Bone marrow (tissue), 2 donors: ENCODE data around the gene ZNF33B.
A peak's percentile ranks its signal among the peaks of the same experiment; 100 is the strongest.
"Not testable (repeated sequence)": the region's sequence is repeated elsewhere in the genome, so short reads cannot be mapped to it uniquely, and the experiment has no call there.

Source experiments
- DNase-seq, 2 donors: peaks; one replicate each; lab custom pipeline; 2025; lab: John Stamatoyannopoulos, UW

Gene ZNF33B

GRCh38 chr10:42615419-42615818 is 23.0 kb downstream of the ZNF33B start:
- DNase-seq: no peak

DNA sequence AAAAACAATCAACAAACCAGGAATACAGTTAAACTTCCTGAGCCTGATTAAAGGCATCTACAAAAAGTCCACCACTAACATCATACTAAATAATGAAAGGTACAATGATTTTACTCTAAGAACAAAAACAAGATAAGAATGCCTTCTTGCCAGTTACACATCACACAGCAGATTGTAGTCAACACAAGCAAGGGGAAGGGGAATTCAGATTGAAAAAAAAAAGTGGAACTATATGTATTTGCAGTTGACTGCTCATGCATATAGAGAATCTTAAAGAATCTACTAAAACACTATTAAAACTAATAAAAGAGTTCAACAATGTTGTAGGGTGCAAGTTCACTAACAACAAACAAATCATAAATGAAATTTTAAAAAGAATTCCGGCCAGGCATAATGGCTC is 28.5 kb downstream of the ZNF33B start:
- no peak for DNase-seq

GRCh38 chr10:42598249-42598873 is 40.0 kb downstream of the ZNF33B start:
- no peak for DNase-seq

GRCh38 chr10:42596196-42596595 is 42.2 kb downstream of the ZNF33B start:
- DNase-seq: no peak

DNA sequence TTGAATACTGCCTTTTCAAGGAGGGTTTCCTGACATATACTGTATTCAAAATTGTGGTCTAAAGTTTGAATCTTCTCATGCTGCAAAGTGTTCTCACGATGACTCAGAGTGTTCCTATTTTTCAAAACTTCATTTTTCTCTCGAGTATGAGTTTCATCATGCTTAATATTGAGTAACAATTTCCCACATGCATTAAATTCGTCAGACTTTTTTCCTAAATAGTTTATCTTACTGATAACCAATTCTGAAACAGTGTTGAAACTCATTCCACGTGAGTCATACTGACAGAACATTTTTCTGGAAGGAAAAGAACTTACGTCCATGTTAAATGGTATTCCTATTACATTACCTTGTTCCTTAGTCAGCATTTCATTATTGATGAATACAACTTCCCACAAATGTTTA is 44.1 kb downstream of the ZNF33B start:
- no peak for DNase-seq

GRCh38 chr10:42593284-42593683 is 45.1 kb downstream of the ZNF33B start:
- DNase-seq: no peak

- DNase-seq: no peak
These were observed 54.5 kb downstream of the ZNF33B start for GRCh38 chr10:42583828-42584227.

DNA sequence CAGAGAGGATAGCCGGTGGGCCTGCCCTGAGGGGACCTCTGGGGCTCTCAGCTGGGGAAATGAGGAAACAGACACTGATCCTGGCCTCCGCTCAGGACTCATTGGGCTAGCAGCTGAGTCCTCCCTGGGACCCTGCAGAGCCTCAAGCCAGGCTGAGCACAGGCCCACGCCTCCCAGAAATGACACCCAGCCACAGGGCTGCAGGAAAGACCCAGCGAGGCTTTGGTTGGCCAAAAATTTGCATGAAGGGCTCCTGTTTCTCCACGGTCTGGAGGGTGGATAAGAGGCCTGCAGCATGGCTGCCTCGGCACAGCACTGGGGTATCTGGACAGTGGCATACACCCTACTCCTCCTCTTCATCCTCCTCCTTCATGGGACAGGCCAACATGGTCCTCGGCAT is 60.4 kb downstream of the ZNF33B start:
- DNase-seq: no peak

GRCh38 chr10:42576338-42576737 is 62.0 kb downstream of the ZNF33B start:
- no peak for DNase-seq

DNA sequence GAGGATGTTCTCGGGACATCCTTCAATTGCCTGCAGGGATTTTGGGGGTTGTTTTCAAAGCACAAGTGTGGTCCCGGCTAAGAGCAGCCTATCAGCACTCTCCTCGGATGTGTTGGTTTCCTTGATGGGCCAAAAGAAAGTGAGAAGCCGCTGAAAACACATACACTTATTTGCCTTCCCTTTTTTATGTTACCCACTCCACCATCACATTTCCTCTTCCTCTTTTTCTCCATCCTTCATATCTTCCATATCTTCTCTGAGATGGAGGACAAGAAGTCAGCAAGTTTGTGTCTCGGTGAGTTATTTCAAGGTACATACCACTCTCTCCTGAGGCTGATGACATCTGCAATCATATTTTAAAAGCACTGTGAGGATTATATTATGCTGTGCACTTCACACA is 64.0 kb downstream of the ZNF33B start:
- no peak for DNase-seq

GRCh38 chr10:42556931-42557330 is 81.4 kb downstream of the ZNF33B start:
- no peak for DNase-seq

DNA sequence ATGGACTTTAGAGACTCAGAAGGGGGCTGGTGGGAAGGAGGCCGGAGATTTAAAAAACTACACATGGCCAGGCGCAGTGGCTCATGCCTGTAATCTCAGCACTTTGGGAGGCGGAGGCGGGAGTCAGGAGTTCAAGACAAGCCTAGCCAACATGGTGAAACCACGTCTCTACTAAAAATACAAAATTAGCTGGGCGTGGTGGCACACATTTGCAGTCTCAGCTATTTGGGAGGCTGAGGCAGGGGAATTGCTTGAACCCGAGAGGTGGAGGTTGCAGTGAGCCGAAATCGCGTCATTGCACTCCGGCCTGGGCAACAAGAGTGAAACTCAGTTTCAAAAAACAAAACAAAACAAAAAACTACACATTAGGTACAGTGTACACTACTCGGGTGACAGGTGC is 84.8 kb downstream of the ZNF33B start:
- DNase-seq: not testable (repeated sequence)

- DNase-seq: no peak
These were observed 85.3 kb downstream of the ZNF33B start for GRCh38 chr10:42553064-42553407.

- peak; percentile 85 to 95 for DNase-seq
These were observed 85.9 kb downstream of the ZNF33B start for GRCh38 chr10:42552188-42553063.

DNA sequence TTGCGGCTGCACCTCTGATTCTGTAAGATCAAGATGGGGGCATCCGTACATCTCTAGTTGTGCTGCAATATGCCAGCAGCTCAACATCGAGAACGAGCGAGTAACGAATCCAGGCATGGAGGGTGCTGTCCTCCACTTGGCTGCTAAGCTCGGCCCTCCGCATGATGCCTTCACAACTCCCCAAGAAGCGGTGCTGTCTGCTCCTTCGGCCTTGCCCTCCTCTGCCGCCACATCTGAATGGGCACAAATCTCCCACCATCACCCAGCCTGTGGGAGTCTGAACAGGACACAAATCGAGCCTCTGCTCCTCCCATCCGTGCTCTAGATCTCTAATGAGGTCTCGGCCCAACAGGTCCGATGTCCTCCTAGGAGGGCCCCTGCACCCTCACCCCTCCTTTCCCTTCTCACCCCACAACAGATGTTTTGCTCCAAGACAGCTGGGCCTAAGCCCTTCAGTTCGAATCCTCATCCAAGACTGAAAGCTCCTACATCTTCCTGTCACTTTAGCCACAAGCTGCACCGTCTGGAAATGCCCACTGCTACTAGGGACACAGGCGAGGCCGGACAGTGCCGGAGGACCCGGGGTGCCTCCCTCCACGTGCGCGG is 86.7 kb downstream of the ZNF33B start:
- DNase-seq: peak in 1 of 2 donors; percentile 23

DNA sequence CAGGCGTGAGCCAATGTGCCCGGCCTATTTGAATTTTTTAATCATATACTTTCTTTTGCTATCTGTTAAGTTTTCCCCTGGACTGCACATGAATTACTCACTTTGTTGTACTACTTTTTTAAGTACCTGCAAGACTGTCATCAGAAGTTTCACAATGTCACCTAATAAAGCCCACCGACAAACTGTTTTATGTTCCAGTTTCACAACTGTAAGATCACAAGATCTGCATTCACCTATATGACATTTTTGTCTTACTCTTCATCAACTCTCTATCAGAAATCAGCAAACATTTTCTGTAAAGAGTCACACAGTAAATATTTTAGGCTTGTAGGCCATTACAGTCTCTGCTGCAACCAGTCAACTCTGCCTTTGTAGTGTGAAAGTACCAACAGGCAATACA is 88.5 kb downstream of the ZNF33B start:
- no peak for DNase-seq

GRCh38 chr10:42548254-42548653 is 90.1 kb downstream of the ZNF33B start:
- no peak for DNase-seq

GRCh38 chr10:42544945-42545344 is 93.4 kb downstream of the ZNF33B start:
- no peak for DNase-seq

GRCh38 chr10:42543840-42544372 is 94.5 kb downstream of the ZNF33B start:
- no peak for DNase-seq
